IMR-90 (cell line): Measurements from ENCODE around the gene KMT2C.

Experiments used
- CTCF ChIP-seq: conservative IDR thresholded peaks from 2 replicates; pipeline ENCODE4 v1.5.1; 2012; ENCODE audit warnings: mild to moderate bottlenecking, low read depth, low read length, improper control_type of control experiment
- FOS ChIP-seq: fragments of 150-350 bp; IDR thresholded peaks from 2 replicates; pipeline ENCODE4 v1.6.1; 2016; ENCODE audit warnings: low read depth, low read length
- POLR2A ChIP-seq: IDR thresholded peaks from 2 replicates; pipeline ENCODE4 v1.6.1; 2012; ENCODE audit warnings: mild to moderate bottlenecking, low read depth, low read length

DNA sequence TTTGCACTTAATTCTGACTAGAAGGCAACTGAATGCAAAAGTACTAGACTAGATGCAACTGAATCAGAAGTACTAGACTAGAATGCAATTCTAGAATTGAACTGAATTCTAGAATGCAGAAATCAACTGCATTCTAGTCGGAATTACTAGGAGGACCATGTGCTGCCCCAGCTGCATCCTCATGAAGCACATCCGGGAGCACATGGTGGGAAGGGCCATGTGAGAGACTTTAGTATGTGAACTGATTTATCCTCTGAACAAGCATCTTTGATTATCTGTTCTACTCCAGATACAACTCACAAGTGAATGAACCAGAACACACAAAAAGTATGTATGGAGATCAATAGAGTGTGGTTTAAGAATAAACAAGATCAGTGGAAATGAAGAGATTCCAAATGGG, 295.2 kb downstream of the KMT2C start:
- TF ChIP-seq CTCF (no peak), FOS (no peak), POLR2A (no peak)
